GM20000 (cell line): Measurements from ENCODE around the gene RGS7BP.
"Not testable (repeated sequence)": the region's sequence is repeated elsewhere in the genome, so short reads cannot be mapped to it uniquely, and the experiment has no call there.

Source experiments
- DNase-seq: peaks from one replicate; pipeline ENCODE4 v3.0.0; 2012; ENCODE audit warnings: low spot score
- CTCF ChIP-seq: IDR thresholded peaks from 2 replicates; pipeline ENCODE4 v1.5.1; 2012; ENCODE audit warnings: mild to moderate bottlenecking, control low read depth; ENCODE audit errors: extremely low read depth, missing control alignments

The RGS7BP gene

DNA sequence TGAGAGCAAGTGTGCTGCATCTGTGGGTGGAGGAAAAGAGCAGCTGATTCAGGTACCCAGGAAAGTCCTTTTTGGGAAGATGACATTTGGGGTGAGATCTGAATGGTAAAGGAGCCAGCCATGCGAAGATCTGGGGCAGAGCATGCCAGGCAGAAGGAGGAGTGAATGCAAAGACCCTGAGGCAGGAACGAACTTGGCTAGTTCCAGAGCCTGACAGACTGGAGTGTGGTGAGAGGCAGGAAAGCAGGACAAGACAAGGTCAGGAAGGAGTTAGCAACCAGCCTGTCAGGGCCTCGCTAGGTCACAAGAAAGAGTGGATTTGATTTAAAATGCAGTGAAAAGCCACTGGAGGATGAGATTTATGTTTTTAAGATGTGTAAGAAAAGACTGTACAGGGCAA is 28.2 kb downstream of the RGS7BP start:
- no peak for DNase-seq
- no peak for TF ChIP-seq CTCF

- no peak for DNase-seq
- no peak for TF ChIP-seq CTCF
Measured at GRCh38 chr5:64557911-64558310, 52.1 kb downstream of the RGS7BP start.

DNA sequence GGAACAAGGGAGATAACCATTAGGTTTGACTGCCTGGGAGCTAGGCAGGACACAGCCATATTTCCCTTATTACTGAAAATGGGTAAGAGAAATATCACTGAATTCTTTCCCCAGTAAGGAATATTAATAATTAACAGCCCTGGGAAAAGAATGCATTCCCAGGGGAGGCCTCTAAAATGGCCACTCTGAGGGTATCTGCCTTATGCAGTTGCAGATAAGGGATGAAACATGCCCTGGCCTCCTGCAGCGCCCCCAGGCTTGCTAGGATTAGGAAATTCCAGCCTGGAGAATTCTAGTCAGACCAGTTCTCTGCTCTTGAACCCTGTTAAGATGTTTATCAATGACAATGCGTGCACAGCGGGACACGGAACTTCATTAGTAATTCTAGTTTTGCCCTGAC is 52.8 kb downstream of the RGS7BP start:
- DNase-seq = not testable (repeated sequence)

DNA sequence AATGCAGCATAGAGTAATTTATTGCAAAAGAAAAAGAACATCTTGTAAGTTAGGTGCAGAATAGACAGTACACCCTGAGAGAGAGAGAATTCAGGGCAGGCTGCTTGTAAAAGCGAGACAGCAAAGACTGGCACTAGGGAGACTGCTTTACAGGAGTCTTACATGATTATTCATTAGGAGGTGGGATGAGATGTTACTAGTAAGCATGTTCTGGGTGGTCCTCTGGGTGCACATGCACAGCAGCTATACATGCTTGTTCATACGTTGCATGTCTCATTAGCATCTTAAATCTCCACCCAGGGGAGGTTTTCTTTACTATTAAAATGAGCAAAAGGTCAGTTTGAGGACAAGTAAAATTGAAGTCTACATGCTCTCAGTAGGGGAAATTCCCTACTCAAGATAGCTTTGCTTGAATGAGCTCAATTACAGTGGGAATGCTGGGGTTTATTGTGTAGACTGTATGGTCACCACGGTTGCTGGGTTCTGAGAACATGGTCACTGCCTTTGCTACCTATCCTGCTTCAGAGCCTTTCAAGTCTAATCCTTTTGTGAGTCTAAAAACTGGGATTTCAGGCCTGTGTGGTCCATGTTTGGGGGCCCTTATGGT is 60.6 kb downstream of the RGS7BP start:
- no peak for DNase-seq
- TF ChIP-seq CTCF = no peak

DNA sequence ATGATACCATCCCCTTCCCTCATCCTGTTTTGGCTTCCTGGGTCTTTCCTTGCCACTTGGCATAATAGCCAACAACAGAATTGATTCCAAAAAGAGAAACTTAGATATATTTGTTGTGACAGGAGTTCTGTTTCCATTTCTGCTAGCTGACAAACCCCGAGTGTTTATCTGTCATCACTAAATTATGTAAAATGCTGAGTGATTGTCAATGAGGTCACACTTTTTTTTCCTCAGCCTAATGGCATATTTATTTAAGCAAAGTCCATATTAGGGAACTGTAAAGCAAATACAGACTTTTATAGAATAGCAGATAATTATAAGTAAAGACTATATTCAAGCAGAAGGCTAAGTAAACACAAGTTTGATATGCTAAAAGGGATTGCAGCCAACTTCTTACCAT is 64.0 kb downstream of the RGS7BP start:
- no peak for TF ChIP-seq CTCF
- DNase-seq = no peak

GRCh38 chr5:64570395-64570996 is 64.7 kb downstream of the RGS7BP start:
- TF ChIP-seq CTCF = no peak
- no peak for DNase-seq

DNA sequence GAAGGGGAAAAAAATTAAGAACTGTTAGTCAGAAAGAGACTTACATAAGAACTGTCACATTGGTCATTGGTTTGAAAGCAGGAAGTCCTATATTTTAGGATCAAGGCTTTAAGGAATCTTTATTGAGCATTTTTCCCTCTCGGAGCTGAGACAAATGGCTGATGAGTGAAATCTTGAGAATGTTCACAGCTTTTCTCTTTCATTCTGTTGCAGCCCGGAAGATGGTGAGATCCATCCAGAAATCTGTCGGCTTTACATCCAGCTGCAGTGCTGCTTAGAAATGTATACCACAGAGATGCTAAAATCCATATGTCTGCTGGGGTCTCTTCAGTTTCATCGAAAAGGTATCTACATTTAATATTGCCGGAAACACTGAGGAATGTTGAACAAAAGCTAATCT is 69.7 kb downstream of the RGS7BP start:
- DNase-seq = no peak
- TF ChIP-seq CTCF = no peak

DNA sequence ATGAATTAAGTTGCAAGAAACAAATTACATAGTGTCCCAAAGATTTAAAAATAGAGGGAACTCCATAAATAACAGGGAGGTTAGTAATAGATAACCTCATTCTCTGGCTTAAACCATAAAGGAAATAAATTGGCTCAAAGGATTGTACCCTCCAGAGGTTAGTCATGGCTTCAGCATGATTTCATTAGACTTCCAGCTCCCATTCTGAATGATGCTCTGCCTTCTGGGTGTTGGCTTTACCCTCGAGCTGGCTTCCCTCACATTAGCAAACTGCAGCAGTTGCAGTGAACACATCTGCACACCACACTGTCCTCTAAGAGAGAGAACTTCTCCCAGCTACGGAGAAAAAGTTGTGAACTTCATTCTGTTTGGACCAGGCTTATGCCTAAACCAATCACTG is 70.4 kb downstream of the RGS7BP start:
- no peak for DNase-seq
- no peak for TF ChIP-seq CTCF
